Measurements from ENCODE around the gene YWHAH.
"Not testable (repeated sequence)": the region's sequence is repeated elsewhere in the genome, so short reads cannot be mapped to it uniquely, and the experiment has no call there.

The YWHAH gene

GRCh38 chr22:31981976-31982375 lies 37.6 kb downstream of the YWHAH start:
- DNase-seq (ENCODE audit: low spot score), result not testable (repeated sequence)

DNA sequence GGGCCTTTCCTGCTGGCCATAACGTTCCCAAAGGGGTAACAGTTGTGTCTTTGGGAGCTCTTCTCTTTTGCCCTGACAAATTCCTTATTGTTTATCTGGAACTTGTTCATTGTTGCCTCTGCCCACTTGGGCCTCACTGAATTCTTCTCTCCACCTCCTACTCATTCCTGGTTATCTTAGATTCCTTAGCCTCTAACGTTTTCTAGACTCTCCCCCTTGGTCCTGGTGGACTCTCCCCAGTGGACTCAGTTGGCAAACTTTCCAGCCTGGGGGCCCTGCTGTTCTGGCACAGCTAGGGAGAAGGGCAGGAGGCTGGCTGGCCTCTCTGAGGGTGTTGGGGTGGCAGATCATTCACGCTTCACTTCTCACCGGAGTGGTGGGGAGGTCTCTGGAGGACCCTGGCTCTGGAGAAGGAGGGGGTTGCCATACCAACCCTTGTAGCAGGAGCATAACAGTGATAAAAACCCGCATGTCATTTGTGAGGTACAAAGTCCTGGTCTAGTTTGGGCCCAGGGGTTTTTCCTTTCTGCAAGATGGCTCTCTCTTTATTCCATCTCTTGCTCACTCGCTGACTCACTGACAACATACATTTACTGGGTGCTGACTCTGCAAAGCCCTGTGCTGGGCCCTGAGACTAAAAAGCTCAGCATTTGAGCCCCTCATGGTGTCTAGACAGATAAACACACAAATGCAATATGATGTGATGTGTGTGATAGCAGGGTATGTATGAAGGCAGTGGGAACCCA lies 39.7 kb downstream of the YWHAH start:
- DNase-seq (ENCODE audit: low spot score), result no peak

DNA sequence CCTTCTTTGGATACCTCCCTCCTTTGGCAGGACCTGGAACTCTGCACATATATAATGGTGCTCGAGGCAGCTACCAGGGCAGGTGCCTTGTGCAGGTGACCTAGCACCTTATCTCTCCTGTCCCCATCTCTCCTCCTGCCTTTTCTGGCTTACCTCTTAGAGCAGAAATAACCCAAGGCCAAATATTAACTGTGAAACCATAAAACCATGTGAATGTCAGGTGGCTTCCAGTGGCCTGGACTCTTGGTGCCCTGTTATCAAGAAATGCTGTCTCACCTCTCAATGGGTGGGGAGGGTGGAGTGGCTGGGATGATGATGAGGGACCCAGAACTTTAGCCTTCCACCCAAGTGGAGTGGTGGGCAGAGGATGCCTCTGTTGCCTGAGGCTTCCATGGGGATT lies 42.9 kb downstream of the YWHAH start:
- no peak for DNase-seq (ENCODE audit: low spot score)

GRCh38 chr22:31991102-31991839 lies 46.9 kb downstream of the YWHAH start:
- DNase-seq (ENCODE audit: low spot score), result no peak

DNA sequence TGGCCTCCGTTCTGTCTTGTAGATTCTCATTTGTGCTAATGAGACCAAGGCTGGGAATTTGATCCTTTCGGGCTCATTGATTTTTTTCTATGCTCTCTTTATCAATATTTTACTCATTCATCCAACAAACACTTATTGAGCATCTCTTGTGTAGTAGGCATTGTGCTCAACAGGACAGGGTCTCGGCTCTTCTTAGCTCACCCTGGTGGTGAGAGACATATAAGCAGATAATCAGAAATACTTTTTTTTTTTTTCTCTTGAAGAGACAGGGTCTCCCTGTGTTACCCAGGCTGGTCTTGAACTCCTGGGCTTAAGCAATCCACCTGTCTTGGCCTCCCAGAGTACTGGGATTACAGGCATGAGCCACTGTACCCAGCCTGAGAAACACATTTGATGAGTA lies 50.7 kb downstream of the YWHAH start:
- peak; percentile 5 for DNase-seq (ENCODE audit: low spot score)

- no peak for DNase-seq (ENCODE audit: low spot score)
Measured at GRCh38 chr22:31995807-31996206, 51.5 kb downstream of the YWHAH start.

GRCh38 chr22:31998784-31999385 lies 54.5 kb downstream of the YWHAH start:
- DNase-seq (ENCODE audit: low spot score), result no peak

DNA sequence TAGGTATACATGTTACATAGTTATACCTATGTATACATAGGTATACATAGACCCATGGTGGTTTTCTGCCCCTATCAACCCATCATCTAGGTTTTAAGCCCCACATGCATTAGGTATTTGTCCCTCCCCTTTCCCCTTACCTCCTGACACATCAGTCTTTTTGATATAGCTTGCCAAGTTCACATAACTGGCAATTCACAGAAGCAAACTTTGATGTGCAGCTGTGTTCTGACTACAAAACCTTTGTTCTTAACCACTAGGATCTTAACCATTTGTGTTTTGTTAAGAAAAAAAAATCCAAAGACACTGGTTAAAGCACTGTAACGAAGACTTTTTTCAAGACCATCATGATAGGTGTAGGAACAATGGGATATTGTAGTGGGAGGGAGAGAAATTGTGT lies 55.8 kb downstream of the YWHAH start:
- DNase-seq (ENCODE audit: low spot score), result no peak

- DNase-seq (ENCODE audit: low spot score), result no peak
Measured at GRCh38 chr22:32005453-32005852, 61.1 kb downstream of the YWHAH start.

Measured in cerebellar cortex (tissue), 1 donor.